Measurements from ENCODE around the gene PIPOX.

GRCh38 chr17:29077320-29077719, 34.4 kb downstream of the PIPOX start:
- TF ChIP-seq POLR2A (IDR thresholded peaks at IDR 0.05) (no peak), CTCF (IDR thresholded peaks at IDR 0.05) (no peak)
